ENCODE results near the gene DIAPH2.

Gene DIAPH2

GRCh38 chrX:97527725-97528124 is 843.1 kb downstream of the DIAPH2 start:
- Histone ChIP-seq H3K79me2 (ENCODE audit: insufficient read depth, low read length) (no peaks in the 10 kb centered on the region), H3K4me1 (ENCODE audit: insufficient read depth, low read length, poor library complexity, severe bottlenecking) (no peaks in the 10 kb centered on the region), H3F3A (ENCODE audit: low read depth) (no peaks in the 10 kb centered on the region), H3K36me3 (ENCODE audit: insufficient read depth, low read length) (no peaks in the 10 kb centered on the region), H3K4me2 (ENCODE audit: low read depth, low read length, poor library complexity, severe bottlenecking) (no peak overlapping the region), H3K9ac (ENCODE audit: low read depth, low read length, poor library complexity, severe bottlenecking) (no peak overlapping the region), H3K9me3 (ENCODE audit: insufficient read depth, low read depth, low read length) (no peaks in the 10 kb centered on the region), H3K9me2 (replicated peaks; ENCODE audit: low read depth, low read length) (no peaks in the 10 kb centered on the region), H3K4me3 (ENCODE audit: low read length, poor library complexity, severe bottlenecking) (no peak overlapping the region), H2AFZ (ENCODE audit: low read length) (no peak overlapping the region), H4K20me1 (ENCODE audit: insufficient read depth, low read length, poor library complexity, severe bottlenecking) (no peaks in the 10 kb centered on the region), H3K27me3 (ENCODE audit: insufficient read depth, low read length, poor library complexity, severe bottlenecking) (no peaks in the 10 kb centered on the region)
- TF ChIP-seq CTCF (conservative IDR thresholded peaks at IDR 0.05; ENCODE audit: low read length) (no peak), EZH2phosphoT487 (IDR thresholded peaks at IDR 0.05; ENCODE audit: borderline replicate concordance) (no peak)

GRCh38 chrX:97529536-97530200 is 845.0 kb downstream of the DIAPH2 start:
- Histone ChIP-seq H3K4me1 (ENCODE audit: insufficient read depth, low read length, poor library complexity, severe bottlenecking) (no peaks in the 10 kb centered on the region), H3K27me3 (ENCODE audit: insufficient read depth, low read length, poor library complexity, severe bottlenecking) (no peaks in the 10 kb centered on the region), H3K4me2 (ENCODE audit: low read depth, low read length, poor library complexity, severe bottlenecking) (no peak overlapping the region), H3K9me3 (ENCODE audit: insufficient read depth, low read depth, low read length) (no peaks in the 10 kb centered on the region), H3K4me3 (ENCODE audit: low read length, poor library complexity, severe bottlenecking) (no peak overlapping the region), H3K79me2 (ENCODE audit: insufficient read depth, low read length) (no peaks in the 10 kb centered on the region), H3K9ac (ENCODE audit: low read depth, low read length, poor library complexity, severe bottlenecking) (no peak overlapping the region), H2AFZ (ENCODE audit: low read length) (no peak overlapping the region), H4K20me1 (ENCODE audit: insufficient read depth, low read length, poor library complexity, severe bottlenecking) (no peaks in the 10 kb centered on the region), H3K36me3 (ENCODE audit: insufficient read depth, low read length) (no peaks in the 10 kb centered on the region), H3K9me2 (replicated peaks; ENCODE audit: low read depth, low read length) (no peaks in the 10 kb centered on the region), H3F3A (ENCODE audit: low read depth) (no peaks in the 10 kb centered on the region)
- TF ChIP-seq CTCF (conservative IDR thresholded peaks at IDR 0.05; ENCODE audit: low read length) (no peak), EZH2phosphoT487 (IDR thresholded peaks at IDR 0.05; ENCODE audit: borderline replicate concordance) (no peak)

GRCh38 chrX:97531825-97532224 is 847.2 kb downstream of the DIAPH2 start:
- Histone ChIP-seq H3K4me1 (ENCODE audit: insufficient read depth, low read length, poor library complexity, severe bottlenecking) (no peaks in the 10 kb centered on the region), H3F3A (ENCODE audit: low read depth) (no peaks in the 10 kb centered on the region), H3K4me3 (ENCODE audit: low read length, poor library complexity, severe bottlenecking) (no peak overlapping the region), H3K36me3 (ENCODE audit: insufficient read depth, low read length) (no peaks in the 10 kb centered on the region), H3K79me2 (ENCODE audit: insufficient read depth, low read length) (no peaks in the 10 kb centered on the region), H3K4me2 (ENCODE audit: low read depth, low read length, poor library complexity, severe bottlenecking) (no peak overlapping the region), H3K9ac (ENCODE audit: low read depth, low read length, poor library complexity, severe bottlenecking) (no peak overlapping the region), H4K20me1 (ENCODE audit: insufficient read depth, low read length, poor library complexity, severe bottlenecking) (no peaks in the 10 kb centered on the region), H3K9me3 (ENCODE audit: insufficient read depth, low read depth, low read length) (no peaks in the 10 kb centered on the region), H2AFZ (ENCODE audit: low read length) (no peak overlapping the region), H3K9me2 (replicated peaks; ENCODE audit: low read depth, low read length) (no peaks in the 10 kb centered on the region), H3K27me3 (ENCODE audit: insufficient read depth, low read length, poor library complexity, severe bottlenecking) (no peaks in the 10 kb centered on the region)
- TF ChIP-seq EZH2phosphoT487 (IDR thresholded peaks at IDR 0.05; ENCODE audit: borderline replicate concordance) (no peak), CTCF (conservative IDR thresholded peaks at IDR 0.05; ENCODE audit: low read length) (no peak)
